Stimulated activated CD4-positive, alpha-beta T cell treated with anti-CD3 and anti-CD28 coated beads, Interleukin-15, amount 100 ng/mL, for 48 hours (primary cell): ENCODE results near the gene DCAF11.

Source experiments
- DNase-seq, 2 donors: peaks; one replicate each; pipeline ENCODE4 v3.0.0-alpha.2; 2020; ENCODE audit warnings: low read depth in 2 of 2

Gene DCAF11

GRCh38 chr14:24114532-24115421, at the start of gene DCAF11, which contains the start of gene NRL:
Gene DCAF11 (plus strand): TSS chr14:24114777. CDS start chr14:24115595, 818 bp downstream.
Gene NRL (minus strand): TSS chr14:24114949. CDS start chr14:24082848, 32,101 bp downstream.
- peak; percentile 96 to 98 for DNase-seq

- DNase-seq: no peak
These were observed 49.7 kb upstream of the DCAF11 start for GRCh38 chr14:24064856-24065255.

GRCh38 chr14:24065408-24065807, 49.2 kb upstream of the DCAF11 start:
- DNase-seq: no peak

GRCh38 chr14:24066496-24067132, 48.0 kb upstream of the DCAF11 start:
- DNase-seq: no peak

- DNase-seq: no peak
These were observed 47.2 kb upstream of the DCAF11 start for GRCh38 chr14:24067133-24068082.

- no peak for DNase-seq
These were observed 45.7 kb upstream of the DCAF11 start for GRCh38 chr14:24068711-24069410.

- no peak for DNase-seq
These were observed 45.2 kb upstream of the DCAF11 start for GRCh38 chr14:24069411-24069735.

GRCh38 chr14:24070285-24071143, 44.1 kb upstream of the DCAF11 start:
- DNase-seq: no peak

GRCh38 chr14:24071144-24071697, 43.4 kb upstream of the DCAF11 start, which contains the start of gene CPNE6:
Gene CPNE6 (plus strand): TSS chr14:24071562. CDS start chr14:24072937, 1,375 bp downstream.
- peak; percentile 45 to 50 for DNase-seq

- no peak for DNase-seq
These were observed 42.6 kb upstream of the DCAF11 start for GRCh38 chr14:24071836-24072430.

GRCh38 chr14:24072436-24072835, 42.1 kb upstream of the DCAF11 start:
- no peak for DNase-seq

- no peak for DNase-seq
These were observed 41.4 kb upstream of the DCAF11 start for GRCh38 chr14:24072881-24073877.

GRCh38 chr14:24074625-24075484, 39.7 kb upstream of the DCAF11 start:
- no peak for DNase-seq

GRCh38 chr14:24075485-24076301, 38.9 kb upstream of the DCAF11 start:
- DNase-seq: no peak

GRCh38 chr14:24076302-24076601, 38.3 kb upstream of the DCAF11 start:
- DNase-seq: no peak

- DNase-seq: no peak
These were observed 37.5 kb upstream of the DCAF11 start for GRCh38 chr14:24077086-24077485.

GRCh38 chr14:24078146-24078545, 36.4 kb upstream of the DCAF11 start:
- DNase-seq: no peak
